NCI-H146 treated with DMSO at 0.1 percent for 48 hours (cell line): Measurements from ENCODE around the gene ZNF419.
A peak's percentile ranks its signal among the peaks of the same experiment; 100 is the strongest.

Experiments used
- DNase-seq: peaks from one replicate; lab custom pipeline; 2025; ENCODE audit not compliant: unreplicated experiment; lab: John Stamatoyannopoulos, UW

The ZNF419 gene

GRCh38 chr19:57527136-57527881, 39.8 kb downstream of the ZNF419 start, which contains the start of gene ZNF549:
ZNF549 (plus strand) TSS chr19:57527356; CDS start chr19:57527574, 218 bp downstream.
- DNase-seq, result peak; percentile 84

GRCh38 chr19:57537953-57538547, 50.5 kb downstream of the ZNF419 start:
- DNase-seq, result no peak
